ENCODE data around the gene TCERG1L. TPM values are rescaled to one million over a fixed set of nuclear protein-coding genes. Genes with fewer than 3 reads are reported as not detected.
"Not testable (repeated sequence)": the region's sequence is repeated elsewhere in the genome, so short reads cannot be mapped to it uniquely, and the experiment has no call there.

TCERG1L gene
- total RNA-seq, 2 experiments from 2014 or later = not detected

DNA sequence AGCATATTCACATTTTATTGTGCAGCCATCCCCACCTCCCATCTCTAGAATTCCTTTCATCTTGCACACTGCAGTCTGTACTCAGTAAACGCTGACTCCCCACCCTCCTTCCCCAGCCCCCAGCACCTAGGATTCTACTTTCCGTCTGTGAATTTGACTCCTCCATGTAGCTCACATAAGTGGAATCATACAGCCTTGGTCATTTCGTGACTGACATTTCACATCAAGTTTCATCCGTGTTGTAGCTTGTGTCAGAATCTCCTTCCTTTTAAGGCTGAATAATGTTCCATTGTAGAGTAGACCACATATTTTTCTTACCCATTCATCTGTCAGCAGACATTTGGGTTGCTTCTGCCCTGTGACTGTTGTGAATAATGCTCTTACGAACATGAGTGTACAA is 26.2 kb upstream of the TCERG1L start:
- DNase-seq = no peak
- ChIA-PET POLR2A (no interaction called here), CTCF (no interaction called here)
- no peak overlapping the region for H3K27ac Mint-ChIP-seq
- H3K4me3 Mint-ChIP-seq = no peak overlapping the region
- no peaks in the 10 kb centered on the region for H3K36me3 Mint-ChIP-seq (ENCODE audit: low read depth)
- H3K9me3 Mint-ChIP-seq = no peaks in the 10 kb centered on the region
- peaks cover 2% of the 10 kb centered on the region for H3K27me3 Mint-ChIP-seq
- H3K4me1 Mint-ChIP-seq = no peaks in the 10 kb centered on the region

GRCh38 chr10:131332821-131333220 is 21.3 kb upstream of the TCERG1L start:
- H3K27ac Mint-ChIP-seq = no peak overlapping the region
- no peaks in the 10 kb centered on the region for H3K36me3 Mint-ChIP-seq (ENCODE audit: low read depth)
- POLR2A ChIA-PET = no interaction called here
- DNase-seq = no peak
- CTCF ChIA-PET = no interaction called here
- peaks cover 8% of the 10 kb centered on the region for H3K27me3 Mint-ChIP-seq
- no peaks in the 10 kb centered on the region for H3K4me1 Mint-ChIP-seq
- H3K9me3 Mint-ChIP-seq = no peaks in the 10 kb centered on the region
- no peak overlapping the region for H3K4me3 Mint-ChIP-seq

DNA sequence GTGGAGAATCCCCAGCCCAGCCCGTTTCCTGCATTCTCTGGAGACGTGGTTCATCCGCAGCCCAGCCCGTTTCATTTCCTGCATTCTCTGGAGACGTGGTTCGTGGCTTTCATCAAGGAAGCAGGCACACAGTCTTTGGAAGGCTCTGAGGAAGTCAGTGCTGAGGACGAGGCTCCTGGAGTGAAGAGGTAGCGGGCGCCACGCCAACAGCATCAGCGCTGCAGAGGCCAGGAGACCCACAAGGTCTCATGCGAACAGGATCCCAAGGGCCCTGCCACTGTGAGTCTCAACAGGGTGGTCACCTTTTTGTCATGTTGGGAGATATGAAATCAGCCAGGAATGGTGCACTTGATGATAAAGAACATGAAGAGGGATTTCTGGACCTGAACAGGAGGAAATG is 12.4 kb upstream of the TCERG1L start:
- POLR2A ChIA-PET = no interaction called here
- CTCF ChIA-PET = no interaction called here

GRCh38 chr10:131323025-131323424 is 11.5 kb upstream of the TCERG1L start:
- no peaks in the 10 kb centered on the region for H3K9me3 Mint-ChIP-seq
- H3K27ac Mint-ChIP-seq = no peak overlapping the region
- no peak overlapping the region for H3K4me3 Mint-ChIP-seq
- ChIA-PET POLR2A (no interaction called here), CTCF (no interaction called here)
- peaks cover 11% of the 10 kb centered on the region for H3K27me3 Mint-ChIP-seq
- no peaks in the 10 kb centered on the region for H3K36me3 Mint-ChIP-seq (ENCODE audit: low read depth)
- no peak for DNase-seq
- no peaks in the 10 kb centered on the region for H3K4me1 Mint-ChIP-seq

More for the DNA sequence above, 12.4 kb upstream of the TCERG1L start:
- H3K27me3 Mint-ChIP-seq = peaks cover 11% of the 10 kb centered on the region
- H3K9me3 Mint-ChIP-seq = no peaks in the 10 kb centered on the region
- no peak overlapping the region for H3K4me3 Mint-ChIP-seq
- no peaks in the 10 kb centered on the region for H3K4me1 Mint-ChIP-seq
- no peaks in the 10 kb centered on the region for H3K36me3 Mint-ChIP-seq (ENCODE audit: low read depth)
- no peak for DNase-seq
- H3K27ac Mint-ChIP-seq = no peak overlapping the region

DNA sequence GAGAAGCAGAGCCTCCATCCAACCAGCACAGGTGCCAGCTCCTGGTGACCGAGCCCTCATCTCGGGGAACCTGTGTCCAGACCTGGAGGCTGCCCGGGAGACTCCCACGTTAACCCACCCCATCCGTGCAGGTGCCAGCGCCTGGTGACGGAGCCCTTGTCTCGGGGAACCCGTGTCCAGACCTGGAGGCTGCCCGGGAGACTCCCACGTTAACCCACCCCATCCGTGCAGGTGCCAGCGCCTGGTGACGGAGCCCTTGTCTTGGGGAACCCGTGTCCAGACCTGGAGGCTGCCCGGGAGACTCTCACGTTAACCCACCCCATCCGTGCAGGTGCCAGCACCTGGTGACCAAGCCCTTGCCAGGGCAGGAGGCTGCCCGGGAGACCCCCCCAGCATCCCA is 11.1 kb upstream of the TCERG1L start:
- H3K27me3 Mint-ChIP-seq = peaks cover 11% of the 10 kb centered on the region
- H3K4me1 Mint-ChIP-seq; DNase-seq; POLR2A ChIA-PET; H3K4me3 Mint-ChIP-seq; CTCF ChIA-PET; H3K27ac Mint-ChIP-seq; H3K9me3 Mint-ChIP-seq; H3K36me3 Mint-ChIP-seq (ENCODE audit: low read depth): not testable (repeated sequence)

DNA sequence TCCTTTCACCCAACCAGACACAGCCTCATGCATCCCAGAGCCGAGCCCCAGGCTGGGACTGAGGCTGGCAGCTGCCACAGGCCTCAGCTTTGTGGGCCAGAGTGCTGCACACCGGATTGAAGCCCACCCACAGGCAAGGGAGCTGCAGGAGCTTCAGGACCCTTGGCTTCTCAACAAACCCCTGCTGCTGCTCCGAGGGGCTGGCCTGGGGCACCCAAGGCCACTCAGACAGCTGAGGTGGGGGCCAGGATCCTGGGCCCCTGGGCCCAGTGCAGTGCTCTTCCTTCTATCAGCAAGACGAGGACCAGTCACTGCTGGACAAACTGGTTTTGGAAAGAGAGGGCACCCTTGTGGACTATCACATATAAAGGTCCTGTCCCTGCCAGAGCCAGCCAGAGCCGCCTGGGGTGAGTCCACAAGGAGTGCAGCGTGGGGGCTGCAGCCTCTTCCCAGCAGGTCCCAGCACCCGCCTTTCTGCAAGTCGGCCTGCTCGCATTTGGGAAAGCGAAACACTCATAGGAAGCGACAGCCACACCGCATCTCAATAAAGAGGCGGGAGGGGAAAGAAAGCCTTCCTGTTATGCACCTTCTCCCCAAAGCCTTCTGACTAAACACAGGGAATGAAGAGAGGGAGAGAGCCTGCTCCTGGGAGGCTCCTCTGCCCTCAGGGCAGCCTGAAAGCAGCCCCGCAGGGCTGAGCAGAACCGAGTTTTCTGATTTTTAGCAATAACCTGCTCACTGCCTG is 9.5 kb upstream of the TCERG1L start:
- ChIA-PET CTCF (no interaction called here), POLR2A (no interaction called here)
- Mint-ChIP-seq H3K27ac (no peak overlapping the region), H3K9me3 (no peaks in the 10 kb centered on the region), H3K4me1 (no peaks in the 10 kb centered on the region), H3K27me3 (peaks cover 11% of the 10 kb centered on the region), H3K36me3 (ENCODE audit: low read depth) (no peaks in the 10 kb centered on the region), H3K4me3 (no peak overlapping the region)
- DNase-seq = no peak

- peaks cover 16% of the 10 kb centered on the region for H3K27me3 Mint-ChIP-seq
- H3K36me3 Mint-ChIP-seq (ENCODE audit: low read depth) = no peaks in the 10 kb centered on the region
- ChIA-PET POLR2A (no interaction called here), CTCF (no interaction called here)
- DNase-seq = no peak
- H3K9me3 Mint-ChIP-seq = no peaks in the 10 kb centered on the region
- no peaks in the 10 kb centered on the region for H3K4me1 Mint-ChIP-seq
- no peak overlapping the region for H3K27ac Mint-ChIP-seq
- no peak overlapping the region for H3K4me3 Mint-ChIP-seq
Observed at GRCh38 chr10:131318814-131319213, 7.3 kb upstream of the TCERG1L start.

DNA sequence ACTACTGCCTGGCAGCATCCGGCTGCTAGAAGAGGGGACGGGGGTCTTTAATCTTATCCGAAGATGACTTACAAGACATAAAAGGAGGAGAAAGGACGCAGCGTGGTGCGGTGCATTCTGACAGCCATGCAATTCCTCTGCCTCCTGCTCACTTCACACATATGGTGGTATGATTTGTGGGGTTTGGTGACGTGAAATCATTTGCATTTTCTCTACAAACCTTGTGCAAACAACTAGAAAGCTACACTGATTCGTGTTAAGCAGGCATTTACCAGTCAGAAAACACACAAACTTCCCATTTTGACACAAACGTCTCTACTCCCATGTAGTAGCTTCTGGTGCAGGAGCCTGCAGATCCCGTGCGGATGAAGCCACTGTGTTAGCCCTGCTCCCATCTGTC is 6.8 kb upstream of the TCERG1L start:
- no peaks in the 10 kb centered on the region for H3K36me3 Mint-ChIP-seq (ENCODE audit: low read depth)

GRCh38 chr10:131316321-131317075 is 5.0 kb upstream of the TCERG1L start:
- H3K4me1 Mint-ChIP-seq = peaks cover 3% of the 10 kb centered on the region
- ChIA-PET CTCF (no interaction called here), POLR2A (no interaction called here)
- H3K27me3 Mint-ChIP-seq = peaks cover 18% of the 10 kb centered on the region
- no peak overlapping the region for H3K27ac Mint-ChIP-seq
- H3K4me3 Mint-ChIP-seq = no peak overlapping the region
- no peaks in the 10 kb centered on the region for H3K36me3 Mint-ChIP-seq (ENCODE audit: low read depth)
- no peaks in the 10 kb centered on the region for H3K9me3 Mint-ChIP-seq
- DNase-seq = no peak

More for the DNA sequence above, 6.8 kb upstream of the TCERG1L start:
- peaks cover 14% of the 10 kb centered on the region for H3K27me3 Mint-ChIP-seq
- DNase-seq = no peak
- POLR2A ChIA-PET = no interaction called here
- no peaks in the 10 kb centered on the region for H3K9me3 Mint-ChIP-seq
- CTCF ChIA-PET = no interaction called here
- H3K4me1 Mint-ChIP-seq = no peaks in the 10 kb centered on the region
- H3K27ac Mint-ChIP-seq = no peak overlapping the region
- no peak overlapping the region for H3K4me3 Mint-ChIP-seq

- ChIA-PET CTCF (no interaction called here), POLR2A (no interaction called here)
- Mint-ChIP-seq H3K4me1 (peaks cover 5% of the 10 kb centered on the region), H3K27me3 (peaks cover 22% of the 10 kb centered on the region), H3K36me3 (ENCODE audit: low read depth) (no peaks in the 10 kb centered on the region), H3K4me3 (no peak overlapping the region), H3K27ac (no peak overlapping the region), H3K9me3 (no peaks in the 10 kb centered on the region)
- DNase-seq = no peak
Observed at GRCh38 chr10:131315344-131315743, 3.8 kb upstream of the TCERG1L start.

DNA sequence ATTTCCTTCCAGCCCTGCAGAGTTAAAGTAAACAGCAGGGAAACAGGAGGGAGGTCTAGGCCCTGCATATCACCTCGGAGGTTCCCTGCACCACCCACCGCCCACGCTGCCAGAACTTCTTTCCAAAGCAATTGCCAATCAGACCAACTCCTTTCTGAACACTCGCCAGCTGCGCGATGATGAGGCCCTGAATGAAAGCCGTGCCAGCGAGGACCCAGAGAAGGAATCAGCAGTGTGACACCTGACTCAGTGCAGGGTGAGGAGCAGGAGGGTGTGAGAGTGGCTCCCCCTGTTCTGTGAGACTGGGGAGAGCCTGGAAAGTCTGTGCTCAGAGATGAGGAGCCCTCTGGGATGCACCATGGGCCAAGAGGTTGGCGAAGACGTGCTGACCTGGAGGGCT is 3.3 kb upstream of the TCERG1L start:
- CTCF ChIA-PET = interaction anchor here (0.6 kb wide), 1 partner anchor 445 kb away, joined by 3 read pairs; no protein-coding TSS in a partner anchor
- no peaks in the 10 kb centered on the region for H3K9me3 Mint-ChIP-seq
- POLR2A ChIA-PET = no interaction called here
- peaks cover 26% of the 10 kb centered on the region for H3K27me3 Mint-ChIP-seq
- H3K36me3 Mint-ChIP-seq (ENCODE audit: low read depth) = no peaks in the 10 kb centered on the region
- H3K27ac Mint-ChIP-seq = no peak overlapping the region
- H3K4me1 Mint-ChIP-seq = peaks cover 5% of the 10 kb centered on the region
- H3K4me3 Mint-ChIP-seq = no peak overlapping the region
- no peak for DNase-seq

- POLR2A ChIA-PET = no interaction called here
- Mint-ChIP-seq H3K27ac (no peak overlapping the region), H3K9me3 (no peaks in the 10 kb centered on the region)
Observed at GRCh38 chr10:131314148-131314547, 2.6 kb upstream of the TCERG1L start.

GRCh38 chr10:131313377-131313776 is 1.9 kb upstream of the TCERG1L start:
- peak overlapping the region; percentile 53 for H3K4me3 Mint-ChIP-seq
- no peaks in the 10 kb centered on the region for H3K36me3 Mint-ChIP-seq (ENCODE audit: low read depth)
- H3K27ac Mint-ChIP-seq = no peak overlapping the region
- ChIA-PET CTCF (no interaction called here), POLR2A (no interaction called here)
- no peak for DNase-seq
- H3K4me1 Mint-ChIP-seq = peaks cover 5% of the 10 kb centered on the region
- H3K27me3 Mint-ChIP-seq = peaks cover 33% of the 10 kb centered on the region
- no peaks in the 10 kb centered on the region for H3K9me3 Mint-ChIP-seq

More at GRCh38 chr10:131314148-131314547, 2.6 kb upstream of the TCERG1L start:
- no peak for DNase-seq
- peaks cover 27% of the 10 kb centered on the region for H3K27me3 Mint-ChIP-seq
- no peak overlapping the region for H3K4me3 Mint-ChIP-seq
- H3K36me3 Mint-ChIP-seq (ENCODE audit: low read depth) = no peaks in the 10 kb centered on the region
- CTCF ChIA-PET = interaction anchor here (0.6 kb wide), 1 partner anchor 446 kb away, joined by 3 read pairs; no protein-coding TSS in a partner anchor
- H3K4me1 Mint-ChIP-seq = peaks cover 5% of the 10 kb centered on the region

- ChIA-PET CTCF (no interaction called here), POLR2A (no interaction called here)
- no peaks in the 10 kb centered on the region for H3K36me3 Mint-ChIP-seq (ENCODE audit: low read depth)
- peak overlapping the region; percentile 54 for H3K27ac Mint-ChIP-seq
- no peaks in the 10 kb centered on the region for H3K9me3 Mint-ChIP-seq
- H3K4me3 Mint-ChIP-seq = peak overlapping the region; percentile 53
- peak; percentile 8 for DNase-seq
- peaks cover 5% of the 10 kb centered on the region for H3K4me1 Mint-ChIP-seq
- H3K27me3 Mint-ChIP-seq = peaks cover 38% of the 10 kb centered on the region
Observed at GRCh38 chr10:131312478-131312836, 936 bp upstream of the TCERG1L start.

Data from activated CD4-positive, alpha-beta T cell treated with anti-CD3 and anti-CD28 coated beads, Interleukin-2, amount 10 ng/mL, durations not matched to agents 7 days and 5 days (primary cell).